ENCODE measurements around the gene C11orf21. TPM values are rescaled to one million over a fixed set of nuclear protein-coding genes. Genes with fewer than 3 reads are reported as not detected.

Gene C11orf21
- total and polyA plus RNA-seq, 2 experiments from 2014 or later = 1.3 to 1.8 TPM

- DNase-seq (ENCODE audit: low read depth in 1 of 2, low spot score in 1 of 2) = no peak
- Histone ChIP-seq H3K4me3 (no peak overlapping the region), H3K36me3 (no peaks in the 10 kb centered on the region), H3K27me3 (no peaks in the 10 kb centered on the region), H3K4me1 (ENCODE audit: low read depth) (peaks cover 7% of the 10 kb centered on the region), H3K9me3 (ENCODE audit: low read depth) (no peaks in the 10 kb centered on the region), H3K27ac (no peak overlapping the region)
- no peak for TF ChIP-seq CTCF (IDR thresholded peaks at IDR 0.05; ENCODE audit: low read depth, low read length)
Observed at GRCh38 chr11:2319791-2320472, 18.2 kb upstream of the C11orf21 start.

GRCh38 chr11:2318707-2319106 is 17.0 kb upstream of the C11orf21 start:
- Histone ChIP-seq H3K36me3 (no peaks in the 10 kb centered on the region), H3K4me1 (ENCODE audit: low read depth) (peaks cover 15% of the 10 kb centered on the region), H3K9me3 (ENCODE audit: low read depth) (no peaks in the 10 kb centered on the region), H3K27me3 (no peaks in the 10 kb centered on the region), H3K27ac (no peak overlapping the region), H3K4me3 (no peak overlapping the region)
- no peak for TF ChIP-seq CTCF (IDR thresholded peaks at IDR 0.05; ENCODE audit: low read depth, low read length)
- no peak for DNase-seq (ENCODE audit: low read depth in 1 of 2, low spot score in 1 of 2)

DNA sequence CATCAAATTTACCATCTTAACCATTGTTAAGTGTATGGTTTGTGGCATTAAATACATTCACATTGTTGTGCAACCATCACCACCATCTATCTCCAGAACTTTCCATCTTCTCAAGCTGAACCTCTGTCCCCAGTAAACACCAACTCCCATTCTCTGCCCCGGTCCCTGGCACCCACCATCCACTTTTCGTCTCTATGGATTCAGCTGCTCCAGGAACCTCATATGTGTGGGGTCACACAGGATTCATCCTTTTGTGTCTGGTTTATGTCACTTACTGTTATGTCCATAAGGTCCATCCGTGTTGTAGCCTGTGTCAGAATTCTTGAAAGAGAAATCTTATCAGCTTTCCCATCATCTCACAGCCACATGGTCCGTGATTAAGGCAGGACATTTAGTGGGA is 16.4 kb upstream of the C11orf21 start:
- Histone ChIP-seq H3K36me3 (no peaks in the 10 kb centered on the region), H3K4me3 (no peak overlapping the region), H3K9me3 (ENCODE audit: low read depth) (no peaks in the 10 kb centered on the region), H3K27ac (no peak overlapping the region), H3K4me1 (ENCODE audit: low read depth) (peaks cover 15% of the 10 kb centered on the region), H3K27me3 (no peaks in the 10 kb centered on the region)
- no peak for DNase-seq (ENCODE audit: low read depth in 1 of 2, low spot score in 1 of 2)
- TF ChIP-seq CTCF (IDR thresholded peaks at IDR 0.05; ENCODE audit: low read depth, low read length) = no peak

GRCh38 chr11:2317354-2318050 is 15.8 kb upstream of the C11orf21 start:
- H3K27me3 ChIP-seq = no peaks in the 10 kb centered on the region
- no peak for DNase-seq (ENCODE audit: low read depth in 1 of 2, low spot score in 1 of 2)
- no peaks in the 10 kb centered on the region for H3K36me3 ChIP-seq
- no peak overlapping the region for H3K27ac ChIP-seq
- no peak for TF ChIP-seq CTCF (IDR thresholded peaks at IDR 0.05; ENCODE audit: low read depth, low read length)
- H3K4me1 ChIP-seq (ENCODE audit: low read depth) = peaks cover 15% of the 10 kb centered on the region
- H3K9me3 ChIP-seq (ENCODE audit: low read depth) = no peaks in the 10 kb centered on the region
- H3K4me3 ChIP-seq = no peak overlapping the region

- Histone ChIP-seq H3K4me3 (no peak overlapping the region), H3K9me3 (ENCODE audit: low read depth) (no peaks in the 10 kb centered on the region), H3K36me3 (no peaks in the 10 kb centered on the region), H3K27me3 (no peaks in the 10 kb centered on the region), H3K4me1 (ENCODE audit: low read depth) (peaks cover 15% of the 10 kb centered on the region), H3K27ac (no peak overlapping the region)
- TF ChIP-seq CTCF (IDR thresholded peaks at IDR 0.05; ENCODE audit: low read depth, low read length) = no peak
- no peak for DNase-seq (ENCODE audit: low read depth in 1 of 2, low spot score in 1 of 2)
Observed at GRCh38 chr11:2316963-2317244, 15.2 kb upstream of the C11orf21 start.
